HG02870 (cell line): Measurements from ENCODE around the gene TENM3.

Experiments
- ATAC-seq: cut with Tn5 transposase; IDR thresholded peaks from one replicate; pipeline ENCODE4 v1.9.1; 2021; ENCODE audit warnings: mild to moderate bottlenecking, moderate library complexity; ENCODE audit not compliant: unreplicated experiment

The TENM3 gene

DNA sequence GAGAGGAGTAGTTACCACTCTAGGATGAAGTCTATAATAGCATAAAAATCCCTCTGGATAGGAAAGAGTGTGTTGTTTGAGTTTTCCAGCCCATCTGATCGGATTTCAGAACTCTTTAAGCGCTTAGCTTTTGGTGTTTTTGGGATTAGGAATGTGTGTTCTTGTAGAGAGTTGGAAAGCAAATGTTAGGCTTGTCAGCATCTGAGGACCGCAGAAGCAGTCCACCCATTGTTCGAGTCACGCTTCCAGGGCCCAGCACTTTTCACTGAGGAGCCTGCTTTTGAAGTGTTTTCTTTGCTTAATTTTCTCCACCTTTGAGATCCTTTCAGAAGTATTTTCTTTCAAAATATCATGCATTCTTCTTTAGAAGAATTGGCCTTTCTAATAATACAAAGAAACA lies 306.2 kb downstream of the TENM3 start:
- ATAC-seq = no peak

GRCh38 chr4:182552948-182553347 lies 309.7 kb downstream of the TENM3 start:
- ATAC-seq = no peak

GRCh38 chr4:182553653-182554052 lies 310.5 kb downstream of the TENM3 start:
- ATAC-seq = no peak

DNA sequence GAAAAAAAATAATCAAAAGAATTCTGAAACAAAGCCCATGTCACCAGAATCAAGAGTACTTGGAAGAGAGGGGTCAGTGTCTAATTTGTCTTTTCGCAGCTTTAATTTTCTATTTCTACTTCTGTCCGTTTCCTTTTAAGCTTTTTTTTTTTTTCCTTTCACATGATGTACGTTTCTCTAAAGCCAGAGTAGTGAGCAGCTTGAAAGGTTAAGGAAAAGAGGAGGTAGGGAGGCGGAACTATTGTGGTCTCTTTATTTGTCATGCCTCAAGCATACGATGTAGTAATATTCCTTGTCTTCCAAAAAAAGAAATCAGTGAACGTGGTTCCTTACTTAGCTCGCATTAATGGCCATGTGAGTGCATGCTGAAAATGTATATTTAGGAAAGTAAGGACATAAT lies 311.5 kb downstream of the TENM3 start:
- no peak for ATAC-seq

GRCh38 chr4:182555997-182556418 lies 312.8 kb downstream of the TENM3 start:
- ATAC-seq = no peak

DNA sequence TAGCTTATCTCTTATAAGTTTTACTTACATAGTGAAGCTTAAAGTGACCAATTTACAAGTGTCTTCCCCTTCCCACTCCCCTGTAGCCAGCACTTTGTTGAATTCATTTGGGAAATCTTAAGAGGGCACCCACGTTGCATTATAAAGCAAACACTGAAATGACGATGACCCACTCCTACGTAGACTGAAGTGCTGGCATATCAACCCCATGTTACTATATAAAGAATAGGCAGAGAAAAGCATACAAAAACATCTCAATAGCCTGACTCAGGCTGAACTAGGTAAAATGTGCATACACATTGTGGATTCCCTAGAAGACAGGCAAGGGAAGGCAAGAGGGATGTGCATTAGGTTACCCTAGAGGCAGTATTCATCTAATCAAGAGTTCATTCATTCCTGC lies 313.4 kb downstream of the TENM3 start:
- ATAC-seq = no peak

DNA sequence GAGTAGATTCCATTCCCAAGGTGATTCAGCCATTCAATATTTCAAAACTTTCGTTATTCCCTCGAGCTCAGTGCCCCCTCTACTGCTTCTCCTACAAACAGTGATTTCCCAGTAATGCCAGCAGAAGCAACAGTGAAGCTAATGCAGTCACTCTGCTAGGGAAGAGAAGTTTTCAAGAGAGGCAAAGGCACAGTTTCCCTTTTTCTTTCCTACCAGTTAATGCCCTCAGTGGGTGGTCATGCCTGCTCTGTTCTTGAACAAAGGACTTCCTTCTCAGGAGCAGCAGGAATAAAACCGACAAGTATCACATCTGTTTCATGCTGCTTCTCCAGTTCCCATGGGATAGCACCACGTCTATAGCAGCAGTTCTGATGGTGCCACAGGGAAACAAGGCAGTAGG lies 317.2 kb downstream of the TENM3 start:
- ATAC-seq = no peak

DNA sequence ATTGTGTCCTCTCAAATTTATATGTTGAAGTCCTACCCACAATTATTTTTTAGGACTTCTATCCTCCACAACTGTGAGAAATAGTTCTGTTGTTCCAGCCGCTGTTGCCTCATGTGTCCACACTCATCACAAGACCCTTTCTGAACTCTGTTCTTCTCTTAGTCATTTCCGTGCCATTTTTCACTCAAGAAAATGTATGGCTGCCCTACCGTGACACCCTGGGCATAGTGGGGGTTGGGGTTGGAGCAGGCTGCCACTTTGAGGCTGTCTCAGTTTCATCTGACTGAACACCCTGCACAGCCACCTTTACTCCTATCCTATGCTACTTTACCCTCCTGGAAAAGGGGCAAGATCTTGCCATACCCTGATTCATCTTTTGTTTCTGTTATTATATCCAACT lies 319.1 kb downstream of the TENM3 start:
- no peak for ATAC-seq

- ATAC-seq = no peak
Measured at GRCh38 chr4:182564724-182565369, 321.6 kb downstream of the TENM3 start.

- no peak for ATAC-seq
Measured at GRCh38 chr4:182567119-182567518, 323.9 kb downstream of the TENM3 start.

GRCh38 chr4:182569561-182569960 lies 326.4 kb downstream of the TENM3 start:
- ATAC-seq = no peak

DNA sequence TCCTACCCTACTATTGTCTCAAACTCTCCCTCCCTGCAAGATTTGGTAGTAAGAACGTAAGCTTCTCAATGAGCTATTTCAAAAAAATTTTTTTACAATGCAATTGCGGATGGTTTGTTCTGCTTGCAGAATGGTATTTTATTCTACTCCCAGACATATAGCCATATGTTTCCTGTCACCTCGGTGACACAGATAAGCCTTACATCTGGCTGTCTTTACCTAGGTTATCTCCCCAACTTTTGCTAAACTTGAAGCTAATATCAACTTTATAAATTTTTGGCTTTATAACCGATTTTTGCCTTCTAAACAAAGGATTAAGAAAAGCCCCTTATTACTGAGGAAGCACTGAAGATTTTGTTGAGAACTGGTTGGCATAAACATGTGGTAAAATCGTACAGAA lies 331.5 kb downstream of the TENM3 start:
- ATAC-seq = no peak

- ATAC-seq = no peak
Measured at GRCh38 chr4:182575225-182575624, 332.0 kb downstream of the TENM3 start.

- no peak for ATAC-seq
Measured at GRCh38 chr4:182576601-182577289, 333.5 kb downstream of the TENM3 start.

DNA sequence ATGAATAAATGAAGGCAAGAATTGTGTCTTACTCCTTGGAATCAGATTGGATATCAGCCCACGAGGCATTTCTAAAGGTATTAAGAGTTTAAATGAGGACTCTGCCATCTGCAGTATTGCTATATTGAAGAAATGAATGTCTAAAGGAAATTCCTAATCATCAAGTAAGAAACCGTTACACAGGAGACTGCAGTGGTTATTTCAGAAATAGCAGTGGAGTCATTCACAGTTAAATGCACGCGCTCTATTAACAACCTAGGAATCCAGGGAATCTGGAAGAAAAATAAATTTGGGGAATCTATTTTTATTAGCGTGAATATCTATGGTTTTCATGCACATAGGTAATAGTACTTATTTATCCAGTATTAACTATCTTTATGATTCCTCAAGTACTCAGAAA lies 334.2 kb downstream of the TENM3 start:
- no peak for ATAC-seq

DNA sequence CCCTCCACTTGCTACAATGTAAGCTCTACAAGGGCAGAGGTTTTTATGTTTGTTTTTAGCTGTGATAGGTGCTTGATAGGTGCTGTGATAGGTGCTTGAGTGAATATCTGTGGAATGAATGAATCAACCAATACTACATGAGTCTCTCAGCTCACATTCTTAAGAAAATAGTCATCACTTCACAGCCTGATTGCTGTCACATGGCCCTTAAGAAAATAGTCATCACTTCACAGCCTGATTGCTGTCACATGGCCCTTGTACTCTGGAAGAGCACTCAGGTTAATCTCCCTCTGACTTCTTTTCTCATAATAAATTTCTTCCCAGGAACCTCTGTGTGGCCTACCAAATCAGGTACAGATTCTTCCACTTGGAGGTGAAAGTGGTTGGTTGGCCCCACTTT lies 335.2 kb downstream of the TENM3 start:
- no peak for ATAC-seq

DNA sequence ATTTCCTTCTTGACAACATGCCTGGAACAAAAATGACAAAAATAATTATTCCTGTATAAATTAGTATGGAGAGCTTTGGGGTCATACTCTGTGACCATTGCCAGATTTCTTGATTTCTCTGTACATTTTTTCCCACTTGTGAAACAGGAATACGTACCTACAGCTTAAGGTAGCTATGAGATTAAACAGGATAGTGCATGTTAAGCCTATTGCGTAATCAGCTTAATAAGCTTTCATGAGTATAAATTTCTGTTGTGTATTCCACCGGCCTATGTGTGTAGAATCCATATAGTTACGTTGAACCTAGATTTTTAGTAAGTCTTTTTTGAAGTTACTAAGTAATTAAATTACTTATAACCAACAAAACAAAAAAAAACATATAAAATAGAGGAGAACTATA lies 339.0 kb downstream of the TENM3 start:
- no peak for ATAC-seq

GRCh38 chr4:182583703-182584415 lies 340.7 kb downstream of the TENM3 start:
- ATAC-seq = no peak

DNA sequence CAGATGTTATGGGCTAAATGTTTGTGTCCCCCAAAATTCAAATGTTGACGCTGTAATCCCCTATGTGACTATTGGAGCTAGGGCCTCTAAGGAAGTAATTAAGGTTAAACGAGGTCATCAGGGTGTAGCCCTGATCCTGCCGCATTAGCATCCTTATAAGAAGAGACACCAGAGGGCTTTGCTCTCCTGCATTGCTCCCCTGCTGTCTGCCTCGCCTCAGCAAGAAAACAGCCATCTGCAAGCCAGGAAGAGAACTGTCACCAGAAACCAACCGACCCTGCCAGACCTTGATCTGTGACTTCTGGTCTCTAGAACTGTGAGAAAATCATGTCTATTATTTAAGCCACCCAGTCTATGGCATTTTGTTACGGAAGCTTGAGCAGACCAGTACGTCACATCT lies 342.1 kb downstream of the TENM3 start:
- ATAC-seq = no peak

DNA sequence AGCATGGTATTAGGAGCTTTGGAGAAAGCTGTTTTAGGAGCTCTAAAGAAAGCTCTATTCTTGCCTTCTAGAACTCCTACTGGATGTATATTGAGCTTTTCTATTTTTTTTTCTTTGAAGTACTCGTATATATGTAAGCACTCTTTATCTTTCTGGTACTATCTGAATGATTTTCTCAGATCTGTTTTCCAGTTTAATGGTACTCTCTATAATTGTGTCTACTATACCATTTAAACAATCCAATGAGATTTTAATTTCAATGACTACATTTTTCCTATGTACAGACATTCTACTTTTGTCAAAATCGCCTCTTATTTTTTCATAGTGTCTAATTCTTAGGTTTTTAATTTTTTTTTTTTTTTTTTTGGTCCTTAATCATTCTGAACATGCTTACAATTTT lies 345.9 kb downstream of the TENM3 start:
- ATAC-seq = no peak

DNA sequence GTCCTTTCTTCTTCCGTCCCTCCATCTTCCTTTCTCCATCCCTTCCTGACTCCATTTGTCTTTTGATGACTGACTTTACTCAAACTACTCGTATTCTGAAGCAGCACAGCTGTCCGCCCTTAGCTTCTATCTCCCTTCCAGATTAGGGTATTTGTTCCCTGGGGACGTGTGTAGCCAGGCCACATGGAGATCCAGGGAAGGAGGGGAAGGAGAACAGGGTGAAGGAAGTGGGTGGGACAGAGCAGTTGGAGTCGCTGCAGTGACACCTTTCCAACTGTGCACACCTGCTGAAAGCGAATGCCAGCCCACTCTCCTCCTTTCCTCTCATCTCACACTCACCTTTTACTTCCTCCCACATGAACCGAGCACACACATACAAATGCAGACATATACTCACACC lies 350.2 kb downstream of the TENM3 start:
- ATAC-seq = no peak

GRCh38 chr4:182593864-182594263 lies 350.7 kb downstream of the TENM3 start:
- no peak for ATAC-seq
